HT-29 (cell line): ENCODE data around the gene PIAS1. TPM values are rescaled to one million over a fixed set of nuclear protein-coding genes. Genes with fewer than 3 reads are reported as not detected.

Source experiments
- DNase-seq: peaks from one replicate; pipeline ENCODE4 v3.0.0-alpha.2; 2015; ENCODE audit warnings: low spot score
- total RNA-seq: library from RNA; depleted of rRNA; stranded (reverse); fragments of >200 nt; shearing (Covaris generic); gene quantifications from 2 replicates; pipeline ENCODE4 v1.2.3, GENCODE V29; 2014

The PIAS1 gene
- total RNA-seq, 1 experiment from 2014 or later = 42.1 TPM

- no peak for DNase-seq
These were observed 8.9 kb downstream of the PIAS1 start for GRCh38 chr15:68062946-68063465.

GRCh38 chr15:68063606-68064005, 9.5 kb downstream of the PIAS1 start:
- DNase-seq = no peak

DNA sequence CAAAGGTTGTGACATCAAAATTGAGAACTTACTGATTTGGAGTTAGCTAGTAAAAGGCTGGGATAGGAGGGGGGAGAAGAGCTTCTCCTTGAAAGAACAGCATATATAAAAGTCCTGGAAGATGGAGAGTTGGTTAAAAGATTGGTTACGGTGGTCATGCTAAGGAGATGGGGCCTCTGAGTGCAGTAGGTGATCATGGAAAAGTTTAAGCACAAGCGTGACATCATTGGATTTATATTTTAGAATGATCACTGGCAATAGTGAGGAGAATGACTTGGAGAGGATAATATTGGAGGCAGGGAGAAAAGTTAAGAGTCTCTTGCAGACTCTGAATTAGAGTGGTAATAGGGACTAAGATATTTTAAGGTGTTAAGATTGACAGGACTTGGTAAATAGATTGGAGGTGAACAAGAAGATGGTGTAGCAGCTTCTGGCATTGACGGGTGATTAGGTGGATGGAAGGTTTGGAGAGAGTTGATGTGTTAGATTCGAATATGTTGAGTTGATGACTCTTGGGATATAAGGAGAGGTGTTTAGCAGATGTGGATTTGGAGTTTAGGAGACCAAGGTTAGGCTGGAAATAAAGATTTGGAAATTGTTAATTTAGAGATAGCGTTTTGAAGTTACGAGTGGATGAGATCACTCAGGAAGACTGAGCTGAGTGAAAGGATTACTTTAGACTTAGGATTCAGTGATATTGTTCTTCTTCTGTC, 19.6 kb downstream of the PIAS1 start:
- DNase-seq = no peak

GRCh38 chr15:68075764-68076385, 21.8 kb downstream of the PIAS1 start:
- DNase-seq = no peak

DNA sequence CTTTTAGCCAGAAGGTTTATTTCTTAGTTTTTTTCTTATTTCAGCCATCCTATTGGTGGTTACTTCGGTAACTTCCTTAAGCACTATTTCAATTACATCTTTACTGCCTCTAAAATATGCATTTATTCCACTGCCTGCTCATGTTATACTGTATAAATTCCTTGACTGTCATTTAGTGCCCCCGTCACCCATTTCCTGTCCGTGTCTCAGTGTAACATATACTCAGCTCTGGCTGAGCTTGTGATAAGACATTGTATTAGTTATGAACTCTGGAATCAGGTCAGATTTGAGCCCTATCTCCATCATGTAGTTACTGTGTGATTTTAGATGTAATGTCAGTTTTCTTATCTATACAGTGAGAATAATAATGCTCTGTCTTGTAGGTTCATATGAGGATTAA, 24.2 kb downstream of the PIAS1 start:
- DNase-seq = no peak

- DNase-seq = no peak
These were observed 26.2 kb downstream of the PIAS1 start for GRCh38 chr15:68080334-68080733.

GRCh38 chr15:68080783-68081182, 26.7 kb downstream of the PIAS1 start:
- no peak for DNase-seq

DNA sequence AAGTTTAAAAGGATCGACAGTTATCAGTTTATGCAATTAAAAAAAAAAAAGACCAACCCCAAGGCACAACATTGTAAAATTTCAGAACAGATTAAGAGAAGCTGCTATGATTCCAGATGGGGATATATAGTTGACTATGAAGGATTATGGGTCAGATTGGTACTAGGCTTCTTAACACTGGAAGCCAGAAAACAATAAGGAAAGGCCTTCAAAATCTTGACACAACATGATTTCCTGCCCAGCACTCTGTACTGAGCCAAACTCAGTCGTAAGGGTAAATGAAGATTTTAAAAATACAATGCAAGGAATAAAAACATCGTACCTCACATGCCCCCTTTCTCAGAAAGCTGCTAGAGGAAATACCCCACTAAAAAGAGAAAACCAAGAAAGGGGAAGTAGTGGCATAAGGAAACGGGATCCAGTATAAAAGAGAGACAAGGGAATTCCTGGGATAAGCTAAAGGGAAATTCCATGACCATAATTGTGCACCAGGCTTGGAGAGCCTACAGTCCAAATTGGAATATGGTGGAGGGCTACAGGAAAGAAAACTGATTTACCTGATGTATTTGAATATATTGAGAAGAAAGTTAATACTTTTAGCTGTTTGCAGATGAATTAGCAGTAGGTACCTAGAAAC, 27.9 kb downstream of the PIAS1 start:
- DNase-seq = no peak

- no peak for DNase-seq
These were observed 28.6 kb downstream of the PIAS1 start for GRCh38 chr15:68082735-68083134.

GRCh38 chr15:68083463-68083862, 29.3 kb downstream of the PIAS1 start:
- DNase-seq = no peak

DNA sequence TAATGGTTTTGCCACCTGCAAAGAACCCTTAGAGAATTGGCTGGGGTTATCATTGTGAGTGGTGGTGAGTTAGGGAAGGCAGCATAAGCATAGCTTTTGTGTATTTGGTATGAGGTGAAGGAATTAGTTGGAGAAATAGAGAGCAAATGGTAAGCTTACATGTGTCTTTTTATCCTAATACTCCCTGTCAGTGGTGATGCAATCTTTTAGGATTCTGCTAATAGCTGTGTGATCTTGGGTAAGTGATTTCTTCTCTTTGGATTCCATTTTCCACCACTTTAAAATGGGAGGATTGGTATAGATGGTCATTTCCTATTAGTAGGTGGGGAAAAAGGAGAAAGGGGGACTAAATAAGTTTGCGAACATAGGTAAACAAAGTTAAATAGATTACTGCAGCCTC, 30.9 kb downstream of the PIAS1 start:
- no peak for DNase-seq

DNA sequence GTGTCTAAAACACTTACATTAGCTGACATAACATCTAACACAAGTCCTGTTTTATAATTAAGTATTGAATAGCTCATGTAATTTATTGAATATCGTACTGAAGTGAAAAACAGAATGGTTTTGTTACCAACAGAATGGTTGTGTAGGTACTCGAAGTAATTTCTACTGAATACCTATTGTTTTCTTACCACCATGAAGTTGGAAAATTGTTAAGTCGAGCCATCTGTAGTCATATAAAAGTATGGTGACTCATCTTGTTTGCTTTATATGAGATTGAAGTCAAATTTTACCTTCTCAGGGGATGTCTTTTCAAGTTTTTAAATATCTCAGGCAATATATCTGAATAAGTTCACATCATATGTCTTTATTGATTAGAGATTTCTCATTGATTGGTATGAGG, 37.6 kb downstream of the PIAS1 start:
- DNase-seq = no peak

GRCh38 chr15:68096099-68096498, 42.0 kb downstream of the PIAS1 start:
- DNase-seq = no peak

- DNase-seq = no peak
These were observed 42.9 kb downstream of the PIAS1 start for GRCh38 chr15:68097029-68097428.

GRCh38 chr15:68098465-68098864, 44.4 kb downstream of the PIAS1 start:
- DNase-seq = no peak

DNA sequence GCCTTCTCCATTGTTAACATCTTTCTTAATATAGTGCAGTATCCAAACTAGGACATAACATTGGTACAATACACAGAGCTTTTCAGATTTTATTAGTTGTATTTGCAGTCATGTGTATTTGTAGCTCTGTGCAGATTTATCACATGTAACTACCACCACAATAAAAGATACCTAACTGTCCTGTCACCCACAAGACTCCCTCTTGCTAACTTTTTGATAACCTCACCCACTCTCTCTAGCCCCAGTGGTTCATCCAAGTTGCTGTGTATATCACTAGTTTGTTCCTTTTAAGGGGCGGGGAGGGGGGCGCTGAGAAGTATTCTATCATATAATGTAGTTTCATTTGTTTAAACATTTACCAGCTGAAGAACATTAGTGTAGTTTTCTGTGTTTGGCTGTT, 46.1 kb downstream of the PIAS1 start:
- DNase-seq = no peak

- DNase-seq = no peak
These were observed 49.5 kb downstream of the PIAS1 start for GRCh38 chr15:68103603-68104002.

DNA sequence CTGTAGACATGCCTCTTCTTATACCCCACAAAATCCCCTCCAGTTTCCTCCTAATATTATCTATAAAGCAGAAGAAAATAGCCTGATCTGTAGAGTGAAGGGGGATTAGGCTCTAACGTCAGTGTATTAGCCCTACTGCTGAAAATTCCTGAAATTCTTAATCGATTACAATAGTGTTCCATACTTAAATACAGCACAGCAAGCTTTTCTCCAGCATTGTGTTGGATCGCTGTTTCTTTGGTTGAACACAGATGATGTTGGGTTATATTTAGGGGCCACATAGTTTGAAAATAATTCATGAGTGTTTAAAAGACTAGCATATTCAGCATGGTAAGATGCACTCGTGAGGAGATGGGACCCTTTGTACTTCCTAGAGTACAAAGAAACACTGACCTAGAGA, 52.5 kb downstream of the PIAS1 start:
- no peak for DNase-seq

DNA sequence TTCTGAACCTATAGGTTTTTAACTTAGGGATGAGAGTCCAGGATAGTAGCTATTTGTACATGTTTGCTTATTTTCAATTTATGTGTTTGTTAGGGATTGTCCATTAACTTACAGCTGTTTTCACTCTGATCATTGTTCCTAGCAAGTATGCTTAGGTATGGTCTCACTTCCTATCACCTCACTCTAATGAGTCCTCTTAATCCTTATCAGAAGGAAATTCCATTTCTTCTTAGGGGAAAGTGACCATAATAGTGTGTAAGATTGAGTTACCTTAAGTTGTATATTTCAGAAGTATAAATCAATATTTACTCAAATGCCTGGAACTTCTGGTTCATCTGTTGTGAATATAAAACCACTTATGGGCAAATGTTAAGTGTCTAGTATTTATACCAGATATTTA, 53.0 kb downstream of the PIAS1 start:
- DNase-seq = no peak

DNA sequence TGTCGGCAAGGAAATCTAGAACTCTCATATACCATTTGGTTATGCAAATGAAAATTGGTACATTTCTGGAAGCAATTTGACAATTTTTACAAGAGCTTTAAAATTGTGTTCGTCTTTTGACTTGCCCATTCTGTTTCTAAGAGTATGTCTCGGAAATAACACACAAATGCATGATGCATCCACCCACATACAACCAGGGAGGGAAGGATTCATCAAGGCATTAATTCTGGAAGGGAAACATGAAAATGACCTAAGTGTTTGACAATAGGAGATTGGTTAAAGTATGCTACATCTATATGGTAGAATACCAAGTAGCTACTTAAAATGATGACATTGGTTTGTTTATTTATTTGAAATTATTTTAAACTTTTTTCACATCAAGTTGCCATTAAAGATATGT, 58.6 kb downstream of the PIAS1 start:
- DNase-seq = no peak

DNA sequence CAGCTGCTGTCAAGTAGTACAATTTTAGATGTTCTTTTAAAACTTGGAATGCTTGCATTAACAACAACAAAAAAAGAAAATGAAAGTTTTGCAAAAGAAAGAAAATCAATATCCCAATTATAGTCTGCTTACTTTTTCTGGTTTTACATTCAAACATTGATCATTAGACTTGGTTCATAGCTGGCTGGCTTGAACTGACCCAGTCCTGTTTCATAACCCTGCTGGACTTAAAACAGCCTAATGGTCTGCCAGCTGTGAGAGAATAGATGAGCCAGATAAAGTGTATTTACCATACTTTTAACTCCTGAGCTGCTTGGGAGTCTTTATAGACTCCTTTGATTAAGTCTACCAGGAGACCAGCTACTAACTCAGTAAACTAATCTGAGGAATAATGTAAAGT, 59.2 kb downstream of the PIAS1 start:
- DNase-seq = no peak

- DNase-seq = no peak
These were observed 59.6 kb downstream of the PIAS1 start for GRCh38 chr15:68113751-68114150.

DNA sequence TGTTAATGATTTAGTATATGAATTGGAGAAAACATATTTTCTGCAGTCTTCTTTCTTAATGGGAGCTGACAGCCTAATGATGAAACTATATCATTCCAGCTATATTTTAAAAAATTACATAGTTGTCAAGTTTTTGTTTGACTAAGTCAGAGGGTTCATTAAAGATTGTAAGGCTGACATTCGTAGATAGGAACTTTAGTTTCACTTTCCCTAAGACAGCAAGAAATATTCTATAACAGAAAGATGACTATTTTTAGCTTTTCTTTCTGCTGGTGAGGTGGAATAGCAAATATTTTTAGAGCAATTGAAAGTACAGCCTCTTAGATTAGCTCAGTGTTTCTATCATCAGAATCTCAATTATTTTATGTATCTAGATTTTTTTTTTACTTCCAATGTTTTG, 60.2 kb downstream of the PIAS1 start:
- DNase-seq = no peak
